Measurements from ENCODE around the gene DZIP1.

DZIP1 gene

DNA sequence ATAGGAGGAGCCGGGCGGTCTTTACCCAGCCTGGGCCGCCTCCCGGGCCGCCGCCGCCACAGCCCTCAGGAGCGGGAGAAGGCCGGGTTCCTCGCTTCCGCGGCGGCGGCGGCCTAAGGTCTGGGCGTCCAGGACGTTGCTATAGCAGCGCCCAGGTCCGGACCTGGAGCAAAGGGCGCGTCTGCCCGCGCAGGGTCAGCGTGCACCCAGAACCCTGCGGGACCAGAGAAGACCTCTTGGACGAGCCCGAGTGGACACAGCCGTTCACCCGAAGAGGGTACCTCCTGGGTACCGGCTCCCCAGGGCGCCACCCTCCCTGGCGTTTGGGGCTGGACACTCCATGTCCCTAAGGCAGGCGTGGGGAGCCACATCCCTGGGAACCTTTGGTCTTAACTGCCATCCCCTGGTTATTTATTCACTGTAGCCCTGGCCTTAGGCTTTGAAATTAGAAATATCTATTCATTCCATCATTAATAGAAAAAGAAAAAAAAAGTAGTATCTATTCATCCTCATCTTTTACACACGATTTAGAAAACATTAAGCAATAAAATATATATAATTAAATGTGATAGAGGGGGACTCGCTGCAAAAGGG is 2.4 kb downstream of the DZIP1 start:
- peak; percentile 54 for DNase-seq

DNA sequence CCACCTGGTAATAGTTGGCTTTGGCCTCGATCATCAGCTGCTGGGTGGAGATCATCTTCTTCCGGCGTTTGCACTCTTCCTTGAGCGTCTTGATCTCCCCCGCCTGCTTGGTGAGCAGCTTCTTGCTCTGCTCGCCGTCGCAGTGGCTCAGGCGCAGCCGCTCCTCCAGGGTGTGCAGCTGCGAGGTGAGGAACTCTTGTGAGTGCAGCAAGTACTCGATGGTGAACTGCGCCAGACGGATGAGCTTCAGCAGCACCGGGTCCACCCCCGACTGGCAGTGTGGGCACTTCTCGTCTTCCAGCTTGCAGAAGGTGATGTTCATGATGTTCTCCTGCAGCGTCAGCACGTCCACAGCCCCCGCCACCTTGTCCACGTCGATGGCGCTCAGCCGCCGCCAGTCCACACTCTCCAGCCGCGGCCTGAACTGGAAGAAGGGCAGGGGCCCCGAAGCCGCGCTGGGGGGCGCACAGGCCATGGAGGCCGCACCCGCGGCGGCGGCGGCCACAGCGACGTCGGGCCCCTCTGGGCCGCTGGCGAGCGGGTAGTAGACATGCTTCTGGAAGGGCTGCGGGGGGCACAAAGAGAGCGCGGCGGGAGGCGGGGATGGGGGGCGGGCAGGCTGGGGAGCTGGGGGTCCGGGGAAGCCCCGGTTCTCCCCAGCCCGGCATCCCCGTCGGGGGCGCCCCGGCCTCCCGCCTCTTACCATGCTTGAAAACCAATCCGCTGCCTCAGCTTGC is 3.0 kb downstream of the DZIP1 start:
- DNase-seq = peak; percentile 38

DNA sequence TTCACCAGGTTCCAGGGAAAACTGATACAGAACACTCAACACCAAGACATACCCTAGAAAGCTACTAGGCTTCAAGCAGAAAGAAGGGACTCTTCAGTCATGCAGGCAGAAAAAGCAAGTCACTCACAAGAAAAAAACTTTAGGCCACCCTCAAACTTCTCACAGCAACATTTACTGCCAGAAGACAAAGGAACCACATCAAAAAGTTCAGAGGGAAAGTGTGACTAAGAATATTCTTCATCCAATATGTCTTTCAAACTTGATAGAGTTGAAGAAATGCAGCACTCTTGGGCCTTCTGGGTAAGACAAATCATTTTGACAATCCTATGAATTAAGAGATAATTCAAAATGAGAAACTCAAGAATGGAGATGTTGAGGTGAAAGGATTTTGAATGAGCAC is 7.7 kb downstream of the DZIP1 start:
- no peak for DNase-seq

DNA sequence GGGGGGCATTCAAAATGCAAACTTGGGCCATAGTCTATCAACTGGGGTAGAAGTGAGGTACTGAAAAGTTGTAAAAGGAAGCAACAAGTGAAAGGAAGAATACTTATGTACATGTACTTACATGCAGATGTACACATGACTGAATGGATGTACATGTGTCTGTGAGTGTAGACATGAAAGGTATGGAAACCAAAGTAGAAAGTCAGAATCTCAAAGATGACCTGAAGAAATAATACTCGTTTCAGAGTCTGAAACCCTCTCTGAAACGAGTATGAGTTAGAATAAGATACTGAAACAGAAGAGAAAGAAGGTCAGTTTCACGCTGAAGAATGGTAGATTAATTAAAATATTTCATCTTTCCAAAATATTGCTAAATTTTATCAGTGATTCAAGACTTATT is 13.9 kb downstream of the DZIP1 start:
- no peak for DNase-seq

DNA sequence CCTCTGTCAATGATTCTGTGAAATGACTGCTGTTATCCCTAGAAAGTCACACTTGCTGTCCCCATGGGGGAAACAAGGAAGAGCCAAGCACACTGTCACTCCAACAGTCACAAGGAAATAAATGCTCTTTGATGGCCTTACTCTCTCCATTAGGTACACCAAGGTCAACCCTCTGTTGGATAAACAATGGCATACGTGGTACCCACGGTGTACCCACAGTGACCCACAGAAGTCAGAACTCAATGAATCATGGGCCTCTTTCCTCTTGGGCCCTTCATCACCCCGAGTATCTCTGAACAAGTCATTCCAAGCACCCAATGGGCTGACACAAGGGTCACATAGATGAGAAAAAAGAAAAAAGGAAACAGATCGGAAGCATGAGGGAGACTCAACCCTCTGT is 15.4 kb downstream of the DZIP1 start:
- DNase-seq = no peak

DNA sequence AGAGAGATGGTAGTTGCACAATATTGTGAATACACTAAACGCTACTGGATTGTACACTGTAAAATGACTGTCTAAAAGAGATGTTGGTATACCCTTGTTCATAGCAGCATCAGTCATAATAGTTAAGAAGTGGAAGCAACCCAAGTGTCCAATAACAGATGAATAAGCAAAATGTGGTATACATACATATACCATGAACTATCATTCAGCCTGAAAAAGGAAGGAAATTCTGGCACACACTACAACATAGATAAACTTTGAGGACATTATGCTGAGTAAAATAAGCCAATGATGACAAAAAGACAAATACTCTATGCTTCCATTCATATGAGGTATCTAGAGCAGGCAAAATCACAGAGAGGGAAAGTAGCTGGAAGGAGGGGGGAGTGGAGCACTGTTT is 16.0 kb downstream of the DZIP1 start:
- DNase-seq = no peak

DNA sequence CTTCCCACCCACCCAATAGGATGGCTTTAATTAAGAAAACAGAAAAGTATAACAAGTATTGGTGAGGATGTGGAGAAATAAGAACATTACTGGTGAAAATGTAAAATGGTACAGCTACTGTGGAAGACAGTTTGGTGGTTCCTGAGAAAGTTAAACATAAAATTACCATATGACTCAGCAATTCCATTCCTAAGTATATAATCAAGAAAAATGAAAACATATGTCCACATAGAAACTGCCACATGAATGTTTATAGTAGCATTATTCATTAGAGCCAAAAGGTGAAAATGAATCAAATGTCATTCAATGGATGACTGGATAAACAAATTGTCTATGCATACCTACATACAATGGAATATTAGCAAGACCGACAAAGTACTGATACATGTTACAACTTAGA is 16.9 kb downstream of the DZIP1 start:
- no peak for DNase-seq

DNA sequence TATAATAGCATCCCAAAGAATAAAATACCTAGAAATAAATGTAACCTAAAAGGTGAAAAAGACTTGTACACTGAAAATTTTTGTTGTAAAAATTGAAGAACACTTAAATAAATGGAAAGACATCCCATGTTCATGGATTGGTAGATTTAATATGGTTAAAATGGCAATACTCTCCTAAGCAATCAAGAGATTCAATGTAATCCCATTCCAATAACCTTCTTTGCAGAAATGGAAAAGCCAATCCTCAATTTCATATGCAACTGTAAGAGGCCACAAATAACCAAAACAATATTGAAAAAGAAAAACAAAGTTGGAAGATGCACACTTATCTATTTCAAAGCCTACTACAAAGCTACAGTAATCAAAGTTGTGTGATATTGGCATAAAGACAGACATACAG is 17.7 kb downstream of the DZIP1 start:
- no peak for DNase-seq

DNA sequence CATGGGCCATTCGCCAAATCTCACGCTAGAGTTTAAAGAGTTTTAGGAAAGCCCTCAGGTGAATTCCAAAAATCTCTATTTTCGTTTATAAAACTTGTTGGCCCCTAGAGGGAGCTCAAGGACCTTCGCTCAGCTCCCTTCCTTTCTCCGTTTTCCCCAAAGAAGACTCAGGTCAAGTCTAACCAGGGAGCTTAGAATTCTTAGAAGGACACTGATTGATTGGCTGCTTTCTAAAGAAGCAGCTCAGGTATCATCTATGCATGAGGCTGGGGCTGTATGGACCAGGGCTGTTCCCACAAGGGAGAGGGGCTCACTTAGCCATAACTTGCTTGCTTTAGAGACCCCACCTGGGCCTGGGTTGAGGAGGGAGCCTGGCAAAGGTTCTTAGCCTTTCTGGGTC is 20.5 kb downstream of the DZIP1 start:
- peak; percentile 18 for DNase-seq

DNA sequence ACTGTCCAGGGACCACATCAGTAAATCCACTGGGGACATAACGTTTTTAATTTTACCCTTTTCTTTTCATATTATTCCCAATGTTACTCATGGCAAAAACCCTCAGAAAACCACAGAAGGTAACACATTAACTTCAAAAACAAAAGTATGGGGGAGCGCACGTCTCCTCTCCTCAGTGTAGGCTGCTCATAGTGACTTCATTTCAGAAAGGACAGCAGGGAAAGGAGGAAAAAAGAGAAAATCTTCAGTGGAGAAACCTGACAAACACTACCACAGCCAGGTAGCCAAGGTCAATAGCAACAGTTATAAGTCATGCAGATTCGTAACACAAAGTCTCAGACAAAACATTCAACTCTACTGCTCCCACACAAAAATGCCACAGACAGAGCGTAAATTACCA is 21.4 kb downstream of the DZIP1 start:
- DNase-seq = no peak

DNA sequence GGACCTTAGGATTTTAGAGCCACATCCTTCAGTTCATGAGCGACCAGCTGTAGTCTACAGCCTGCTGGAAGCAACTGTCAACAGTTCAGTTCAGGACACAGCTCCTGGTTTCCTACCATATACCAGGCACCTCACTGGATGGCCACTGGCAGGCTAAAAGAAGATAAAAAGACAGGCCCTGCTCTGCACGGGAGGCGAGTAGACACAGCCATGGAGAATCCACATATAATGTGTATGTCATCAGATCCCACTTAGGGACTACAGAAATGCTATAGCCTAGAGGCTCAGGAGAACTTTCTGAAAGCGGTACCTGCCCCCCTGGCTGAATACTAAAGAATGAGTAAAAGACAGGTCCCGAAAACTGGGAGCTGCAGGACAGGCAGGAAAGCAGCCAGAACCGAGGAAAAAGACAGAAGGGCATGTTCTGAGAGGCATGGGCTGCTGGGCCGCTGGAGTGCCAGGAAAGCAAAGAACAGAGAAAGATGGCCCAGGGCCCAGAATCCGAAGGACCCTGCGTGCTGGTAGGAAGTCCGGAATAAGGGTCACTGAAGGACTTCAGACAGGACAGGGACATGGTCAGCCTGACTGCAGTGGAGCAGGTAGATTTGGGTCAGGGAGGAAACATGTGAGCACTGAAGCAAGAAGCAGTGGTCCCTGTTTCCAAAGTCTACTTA is 23.5 kb downstream of the DZIP1 start:
- no peak for DNase-seq

DNA sequence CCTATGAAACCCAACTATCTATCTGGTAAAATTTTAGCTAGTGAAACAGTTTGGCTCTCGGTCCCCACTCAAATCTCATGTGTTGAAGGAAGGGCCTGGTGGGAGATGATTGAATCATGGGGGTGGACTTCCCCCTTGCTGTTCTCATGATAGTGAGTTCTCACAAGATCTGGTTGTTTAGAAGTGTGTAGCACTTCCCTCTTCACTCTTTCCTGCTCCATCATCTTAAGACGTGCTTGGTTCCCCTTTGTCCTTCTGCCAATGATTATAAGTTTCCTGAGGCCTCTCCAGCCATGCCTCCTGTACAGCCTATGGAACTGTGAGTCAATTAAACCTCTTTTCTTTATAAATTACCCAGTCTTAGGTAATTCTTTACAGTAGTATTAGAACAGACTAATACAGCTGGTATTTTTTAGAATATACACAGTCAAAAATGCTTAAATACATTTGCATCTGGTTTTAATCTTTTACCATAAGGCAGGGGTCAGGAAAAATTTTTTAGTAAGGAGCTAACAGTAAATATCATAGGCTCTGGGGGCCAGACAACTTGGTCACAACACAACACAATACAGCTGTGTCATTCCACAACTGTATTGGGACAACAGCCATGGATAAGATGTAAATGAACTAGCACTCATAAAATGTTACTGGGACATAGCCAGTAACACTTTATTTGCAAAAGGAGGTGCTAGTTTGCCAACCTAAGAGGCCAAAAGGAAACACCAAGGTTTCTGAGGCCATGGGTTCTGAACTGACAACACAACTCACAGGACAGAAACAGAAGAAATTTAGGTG is 24.3 kb downstream of the DZIP1 start:
- DNase-seq = no peak

DNA sequence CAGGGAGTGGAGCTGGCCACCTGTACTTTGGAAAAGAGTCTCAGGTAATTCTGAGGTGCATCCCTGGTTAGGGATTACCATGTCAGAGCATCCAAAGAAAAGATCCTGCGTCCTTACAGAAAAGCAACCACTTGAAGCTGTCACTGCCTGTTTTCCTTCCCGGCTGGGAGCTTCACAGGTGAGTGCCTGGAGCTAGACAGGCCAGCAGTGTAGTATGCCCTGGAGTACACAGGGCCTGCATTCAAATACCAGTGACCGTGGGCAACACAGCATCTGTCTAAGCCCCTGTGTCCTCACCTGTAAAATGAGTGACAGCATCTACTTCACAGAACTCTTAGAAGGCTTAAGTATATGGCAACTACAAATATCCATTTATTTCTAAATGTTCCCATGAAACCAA is 29.0 kb downstream of the DZIP1 start:
- no peak for DNase-seq

DNA sequence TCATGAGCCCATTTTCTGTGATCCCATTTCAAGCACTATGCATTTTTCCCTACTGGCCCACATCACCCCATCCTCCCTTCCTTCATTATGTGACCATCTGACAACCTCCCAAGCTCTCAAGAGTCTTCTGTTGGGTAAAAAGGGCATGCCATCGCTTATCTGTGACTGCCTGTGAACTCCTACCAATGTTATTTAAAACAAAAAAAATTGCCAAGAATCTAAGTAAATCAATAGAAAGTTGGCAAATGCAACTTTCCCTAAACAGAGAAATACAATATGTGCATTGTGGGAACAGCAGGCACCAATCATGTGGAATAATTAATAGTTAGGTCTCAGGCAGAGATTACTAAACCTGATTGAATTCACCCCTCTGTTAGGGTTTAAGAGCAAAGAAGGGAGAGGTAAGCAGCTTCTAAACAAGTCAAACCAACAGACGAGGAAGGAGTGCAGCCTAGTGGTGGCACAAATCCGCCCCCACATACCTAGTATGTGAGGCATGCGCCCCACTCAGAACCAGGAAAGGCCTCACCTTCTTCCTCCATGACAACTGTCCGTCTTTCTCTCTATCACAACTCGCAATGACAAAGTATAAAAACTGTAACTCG is 29.8 kb downstream of the DZIP1 start:
- no peak for DNase-seq

DNA sequence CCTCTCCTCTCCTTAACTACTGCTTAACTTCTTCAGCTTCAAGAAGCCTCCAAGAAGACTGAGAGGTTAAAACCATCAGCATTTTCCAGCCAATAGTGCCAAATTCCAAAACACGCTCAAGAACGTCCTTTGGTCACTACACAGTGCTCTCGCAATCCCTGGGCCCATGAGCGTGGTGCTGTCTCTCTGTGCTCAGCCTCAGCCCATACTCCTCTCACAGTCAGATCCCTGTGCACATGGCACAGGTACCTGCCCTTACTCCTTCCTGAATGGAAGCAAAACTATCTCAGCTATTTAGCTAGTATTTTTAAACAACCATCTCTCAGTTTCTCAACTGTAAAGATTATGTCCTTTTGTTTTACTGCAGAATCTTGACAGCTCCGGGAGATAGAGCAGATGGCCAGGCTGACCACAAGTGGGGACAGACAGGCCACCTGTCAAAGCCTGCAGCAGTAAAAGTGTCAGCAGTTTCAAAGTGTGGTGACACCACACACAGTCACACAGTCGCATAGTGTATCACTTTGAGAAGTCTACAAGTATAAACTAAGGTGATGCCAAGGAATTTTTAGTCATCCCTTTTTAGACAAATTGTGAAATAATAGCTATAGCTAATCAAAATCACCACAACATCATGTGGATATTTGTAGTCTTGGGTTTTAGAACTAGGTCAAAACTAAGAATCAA is 35.7 kb downstream of the DZIP1 start:
- no peak for DNase-seq

DNA sequence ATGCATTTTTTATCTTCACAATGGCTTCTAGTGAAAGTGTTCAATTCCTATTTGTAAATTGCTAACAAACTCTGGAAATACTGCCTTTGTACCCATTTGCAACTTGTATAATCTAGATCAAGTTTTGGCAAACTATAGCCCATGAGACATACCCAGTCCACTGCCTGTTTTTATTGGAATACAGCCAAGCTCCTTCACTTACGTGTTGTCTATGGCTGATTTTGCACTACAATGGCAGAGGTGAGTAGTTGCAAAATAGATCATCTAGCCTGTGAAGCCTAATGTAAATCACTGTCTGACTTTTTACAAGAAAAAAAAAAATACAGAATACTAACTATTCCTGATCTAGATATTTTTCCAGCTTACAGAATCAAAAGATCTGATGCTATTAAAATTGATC is 37.1 kb downstream of the DZIP1 start:
- DNase-seq = peak; percentile 48

DNA sequence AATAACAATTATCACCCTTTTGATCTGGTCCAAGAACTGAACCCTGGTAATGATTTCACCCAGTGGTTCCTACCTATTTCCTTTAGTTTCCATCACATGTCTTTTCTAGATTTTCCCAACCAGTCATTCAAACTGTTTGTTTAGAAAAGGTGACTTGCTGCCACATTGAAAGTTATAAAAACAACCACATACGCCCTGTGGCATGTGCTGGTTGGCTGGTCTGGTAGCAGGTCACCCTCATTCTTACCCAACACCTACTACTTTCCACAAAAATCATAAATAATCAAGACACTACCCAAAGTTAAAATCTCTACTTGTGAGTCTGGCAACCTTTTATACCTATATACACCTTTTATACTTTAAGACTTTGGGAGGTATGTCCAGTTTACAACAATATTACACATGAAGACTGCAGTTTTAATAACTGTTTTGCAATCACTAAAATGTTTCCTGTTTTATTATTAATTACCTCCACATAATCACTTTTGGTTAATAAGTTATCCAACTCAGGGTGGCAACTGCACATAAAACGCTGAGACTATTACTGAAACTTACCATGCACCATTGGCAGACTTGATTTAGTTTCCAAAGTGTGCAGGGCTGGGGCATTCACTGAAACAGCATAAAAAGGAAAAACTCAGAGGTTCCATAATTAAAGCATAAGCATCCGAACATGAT is 38.9 kb downstream of the DZIP1 start:
- DNase-seq = no peak

DNA sequence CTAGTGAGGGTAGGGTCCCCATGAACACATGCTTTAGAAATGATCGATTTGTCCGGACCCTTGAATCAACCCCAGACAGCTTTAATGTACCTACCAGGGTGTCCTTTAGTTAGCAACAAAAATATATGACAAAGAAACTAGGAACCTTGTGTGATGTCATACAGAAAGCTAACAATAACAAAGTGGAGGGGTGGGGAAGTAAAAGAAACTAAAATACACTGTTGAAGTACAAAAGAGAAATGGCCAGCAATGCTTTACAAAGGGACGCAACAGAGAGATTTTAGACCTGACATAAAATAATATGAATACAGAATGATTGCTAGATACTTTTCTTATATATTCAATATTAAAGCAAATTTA is 40.0 kb downstream of the DZIP1 start:
- DNase-seq = no peak

DNA sequence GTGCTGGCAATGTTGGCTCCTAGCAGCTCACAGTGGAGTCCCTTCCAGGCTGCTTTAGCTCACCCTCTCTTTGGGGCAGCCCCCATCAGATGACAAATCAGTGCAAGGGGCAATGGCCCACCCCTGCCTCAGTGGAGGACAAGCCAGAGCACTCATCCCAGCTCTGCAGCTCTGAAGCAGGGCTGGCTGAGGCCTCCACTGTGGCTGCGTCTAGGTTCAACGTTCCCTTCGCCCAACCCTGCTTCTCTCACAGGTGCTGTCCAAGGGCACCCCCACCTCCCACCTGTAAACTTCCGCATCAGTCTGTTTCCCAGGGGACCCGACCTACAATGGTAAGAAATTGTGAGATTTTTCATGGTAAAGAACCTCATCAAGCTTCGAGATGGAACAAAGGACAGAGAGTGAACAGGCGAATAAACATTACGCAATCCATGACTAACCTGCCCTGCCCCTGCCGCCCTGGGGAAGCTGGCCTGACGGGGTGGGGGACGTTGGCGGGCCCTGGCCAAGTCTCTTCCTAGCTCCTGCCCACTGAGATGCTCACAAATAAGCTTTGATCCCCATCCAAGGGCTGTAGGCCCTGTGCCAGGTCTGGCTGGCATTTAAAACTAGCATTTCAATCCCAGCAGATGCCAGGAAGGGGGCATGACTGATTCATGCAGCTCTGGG is 40.5 kb downstream of the DZIP1 start:
- peak; percentile 14 for DNase-seq

DNA sequence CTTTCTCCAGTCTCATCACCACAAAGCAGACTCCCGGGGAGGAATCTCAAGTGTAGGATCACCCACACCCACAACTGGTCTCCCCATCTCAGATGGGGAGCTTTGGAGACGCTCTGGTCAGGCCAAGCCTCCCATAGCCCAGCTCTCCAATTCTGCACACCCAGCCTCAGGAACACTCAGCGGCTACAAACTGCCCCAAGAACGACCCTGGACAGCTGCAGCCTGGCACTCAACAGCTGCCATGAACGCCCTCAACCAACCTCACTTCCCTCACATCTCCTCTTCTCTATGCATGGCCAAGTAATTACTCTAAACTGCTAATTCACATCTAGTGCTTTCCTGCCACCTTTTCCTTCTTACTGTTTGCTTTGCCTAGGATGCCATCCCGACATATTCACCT is 42.6 kb downstream of the DZIP1 start:
- DNase-seq = no peak

DNA sequence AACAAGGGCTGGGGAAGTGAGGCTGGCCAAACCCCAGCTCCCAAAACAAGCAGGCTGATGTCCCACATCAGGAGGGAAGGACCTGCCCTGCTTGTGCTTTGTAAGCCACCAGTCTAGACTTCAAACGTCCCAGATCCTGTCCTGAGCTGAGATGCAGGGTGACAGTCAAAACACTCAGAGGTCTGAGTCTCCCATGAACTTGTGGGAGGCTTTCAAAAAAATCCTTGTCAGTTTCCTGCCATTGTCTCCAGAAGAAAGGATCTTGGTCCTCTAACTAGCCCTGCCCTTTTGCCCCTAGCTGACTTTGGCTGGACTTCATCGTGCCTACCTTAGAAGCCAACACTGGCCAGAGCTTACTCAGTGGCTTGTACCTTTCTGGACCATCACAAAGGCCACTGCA is 43.3 kb downstream of the DZIP1 start:
- no peak for DNase-seq

DNA sequence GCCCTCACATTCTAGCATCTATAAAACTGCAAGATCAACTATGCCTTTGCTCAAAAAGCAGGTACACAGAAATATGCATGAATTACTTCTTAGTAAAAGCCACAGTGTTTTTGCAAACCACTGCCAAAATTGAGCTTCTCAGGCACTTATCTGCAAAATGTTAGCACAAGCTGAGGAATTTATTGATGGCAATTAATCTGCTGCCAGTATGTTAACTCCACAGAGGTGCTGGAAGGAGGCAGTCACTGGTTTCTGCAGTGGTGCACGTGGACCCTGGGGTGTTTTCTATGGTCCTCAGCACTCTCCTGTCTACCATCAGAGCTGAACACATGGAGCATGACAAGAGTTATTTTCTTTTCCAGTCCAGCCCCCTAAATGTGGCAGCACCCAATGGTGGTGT is 47.8 kb downstream of the DZIP1 start:
- DNase-seq = no peak

Measured in NCI-H510A treated with DMSO at 0.1 percent for 48 hours (cell line).